AG09309 (cell line): ENCODE measurements around the gene TTYH1.

Experiments used
- DNase-seq: peaks from one replicate; pipeline ENCODE4 v3.0.0-alpha.2; 2010; ENCODE audit warnings: low read depth
- H3K4me3 ChIP-seq: 2 replicates; pipeline ENCODE4 v1.5.1; 2011; ENCODE audit warnings: mild to moderate bottlenecking, low read depth, low read length, moderate library complexity; ENCODE audit not compliant: control insufficient read depth
- TF ChIP-seq, protein P1 (sequence below): IDR thresholded peaks from 2 replicates; pipeline ENCODE4 v1.5.1; 2011; ENCODE audit warnings: mild to moderate bottlenecking, low read depth, low read length, inconsistent platforms; ENCODE audit not compliant: insufficient read depth, control insufficient read depth; ENCODE audit errors: missing control alignments

The TTYH1 gene

DNA sequence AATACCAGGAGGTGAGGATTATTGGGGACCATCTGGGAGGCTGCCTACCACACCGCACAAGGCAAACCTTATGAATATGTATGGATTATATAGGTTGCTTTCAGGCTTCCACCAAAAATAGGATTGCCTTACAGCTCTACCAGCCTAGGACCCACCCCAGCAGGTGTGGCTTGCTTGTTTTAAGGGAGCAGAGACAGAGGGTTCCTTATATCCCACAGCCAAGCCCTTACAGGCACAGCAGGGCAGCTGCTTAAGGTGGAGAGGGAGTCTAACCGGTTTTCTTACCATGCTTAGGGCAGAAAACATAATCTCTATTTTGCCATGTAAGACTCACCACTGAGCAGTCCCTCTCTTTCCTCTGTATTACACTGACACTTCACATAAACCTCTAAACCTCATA is 16.1 kb upstream of the TTYH1 start:
- H3K4me3 ChIP-seq = no peak overlapping the region
- DNase-seq = no peak

DNA sequence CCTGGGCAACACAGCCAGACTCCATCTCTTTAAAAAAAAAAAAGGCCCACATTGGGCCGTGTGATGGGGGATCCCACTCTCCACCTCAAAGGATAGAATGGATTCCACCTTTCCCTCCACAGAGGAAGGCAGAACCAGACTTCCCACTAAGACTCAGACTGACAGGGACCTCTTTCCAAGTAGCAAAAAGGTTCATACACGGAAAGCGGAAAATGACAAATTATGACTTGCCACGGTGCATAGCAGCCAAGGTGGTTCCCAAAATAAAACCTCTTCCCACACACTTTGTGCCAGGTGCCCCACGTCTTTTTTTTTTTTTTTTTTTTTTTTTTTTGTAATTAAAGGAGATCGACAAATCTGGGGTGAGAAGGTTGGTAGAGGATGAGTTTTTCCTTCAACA is 14.4 kb upstream of the TTYH1 start:
- no peak overlapping the region for H3K4me3 ChIP-seq
- TF ChIP-seq, protein P1, sequence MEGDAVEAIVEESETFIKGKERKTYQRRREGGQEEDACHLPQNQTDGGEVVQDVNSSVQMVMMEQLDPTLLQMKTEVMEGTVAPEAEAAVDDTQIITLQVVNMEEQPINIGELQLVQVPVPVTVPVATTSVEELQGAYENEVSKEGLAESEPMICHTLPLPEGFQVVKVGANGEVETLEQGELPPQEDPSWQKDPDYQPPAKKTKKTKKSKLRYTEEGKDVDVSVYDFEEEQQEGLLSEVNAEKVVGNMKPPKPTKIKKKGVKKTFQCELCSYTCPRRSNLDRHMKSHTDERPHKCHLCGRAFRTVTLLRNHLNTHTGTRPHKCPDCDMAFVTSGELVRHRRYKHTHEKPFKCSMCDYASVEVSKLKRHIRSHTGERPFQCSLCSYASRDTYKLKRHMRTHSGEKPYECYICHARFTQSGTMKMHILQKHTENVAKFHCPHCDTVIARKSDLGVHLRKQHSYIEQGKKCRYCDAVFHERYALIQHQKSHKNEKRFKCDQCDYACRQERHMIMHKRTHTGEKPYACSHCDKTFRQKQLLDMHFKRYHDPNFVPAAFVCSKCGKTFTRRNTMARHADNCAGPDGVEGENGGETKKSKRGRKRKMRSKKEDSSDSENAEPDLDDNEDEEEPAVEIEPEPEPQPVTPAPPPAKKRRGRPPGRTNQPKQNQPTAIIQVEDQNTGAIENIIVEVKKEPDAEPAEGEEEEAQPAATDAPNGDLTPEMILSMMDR = no peak
- DNase-seq = no peak

More for the DNA sequence above, 16.1 kb upstream of the TTYH1 start:
- TF ChIP-seq, protein P1 = no peak

DNA sequence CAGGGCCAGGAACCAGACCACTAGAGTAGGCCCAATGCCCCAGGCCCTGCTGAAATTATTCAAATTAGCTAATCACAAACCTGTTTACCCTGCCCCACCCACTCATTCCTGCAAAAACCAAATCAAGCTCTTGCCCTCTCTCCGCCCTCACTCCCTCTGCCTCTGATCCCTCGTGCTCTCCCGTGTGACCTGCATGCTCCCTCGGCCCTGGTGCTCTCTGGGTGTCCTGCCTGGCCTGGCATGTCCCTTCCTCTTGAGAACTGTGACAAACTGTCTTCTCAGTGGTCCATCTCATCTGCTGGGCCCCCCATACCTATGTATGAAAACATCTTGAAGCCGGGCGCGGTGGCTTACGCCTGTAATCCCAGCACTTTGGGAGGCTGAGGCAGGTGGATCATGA is 12.2 kb upstream of the TTYH1 start:
- H3K4me3 ChIP-seq = no peak overlapping the region
- no peak for DNase-seq
- TF ChIP-seq, protein P1 = no peak

DNA sequence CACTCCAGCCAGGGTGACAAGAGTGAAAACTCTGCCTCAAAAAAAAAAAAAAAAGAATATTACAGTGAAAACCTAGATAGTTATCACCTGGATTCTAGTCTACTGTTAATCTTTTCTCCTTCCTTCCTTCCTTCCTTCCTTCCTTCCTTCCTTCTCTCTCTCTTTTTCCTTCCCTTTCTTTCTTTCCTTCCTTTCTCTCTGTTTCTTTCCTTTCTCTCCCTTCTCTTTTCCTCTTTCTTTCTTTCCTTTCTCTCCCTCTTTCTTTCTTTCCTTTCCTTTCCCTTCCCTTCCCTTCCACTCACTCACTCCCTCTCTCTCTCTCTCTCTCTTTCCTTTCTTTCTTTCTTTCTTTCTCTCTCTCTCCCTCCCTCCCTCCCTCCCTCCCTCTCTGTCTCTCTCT is 9.6 kb upstream of the TTYH1 start:
- H3K4me3 ChIP-seq = no peak overlapping the region
- no peak for DNase-seq
- TF ChIP-seq, protein P1 = no peak

DNA sequence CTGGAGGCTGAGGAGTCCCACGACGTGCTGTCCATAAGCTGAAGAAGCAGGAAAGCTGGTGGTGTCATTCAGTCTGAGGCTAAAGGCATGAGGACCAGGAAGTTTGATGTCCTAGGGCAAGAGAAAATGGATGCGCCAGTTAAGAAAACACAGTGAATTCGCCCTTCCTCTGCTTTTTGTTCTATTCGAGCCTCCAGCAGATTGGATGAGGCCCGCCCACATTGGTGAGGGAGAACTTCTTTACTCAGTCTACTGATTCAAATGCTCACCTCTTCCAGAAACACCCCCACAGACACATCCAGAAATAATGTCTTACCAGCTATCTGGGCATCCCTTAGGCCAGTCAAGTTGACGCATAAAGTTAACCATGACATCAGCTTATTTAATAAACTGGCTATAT is 7.5 kb upstream of the TTYH1 start:
- DNase-seq = no peak
- no peak overlapping the region for H3K4me3 ChIP-seq

DNA sequence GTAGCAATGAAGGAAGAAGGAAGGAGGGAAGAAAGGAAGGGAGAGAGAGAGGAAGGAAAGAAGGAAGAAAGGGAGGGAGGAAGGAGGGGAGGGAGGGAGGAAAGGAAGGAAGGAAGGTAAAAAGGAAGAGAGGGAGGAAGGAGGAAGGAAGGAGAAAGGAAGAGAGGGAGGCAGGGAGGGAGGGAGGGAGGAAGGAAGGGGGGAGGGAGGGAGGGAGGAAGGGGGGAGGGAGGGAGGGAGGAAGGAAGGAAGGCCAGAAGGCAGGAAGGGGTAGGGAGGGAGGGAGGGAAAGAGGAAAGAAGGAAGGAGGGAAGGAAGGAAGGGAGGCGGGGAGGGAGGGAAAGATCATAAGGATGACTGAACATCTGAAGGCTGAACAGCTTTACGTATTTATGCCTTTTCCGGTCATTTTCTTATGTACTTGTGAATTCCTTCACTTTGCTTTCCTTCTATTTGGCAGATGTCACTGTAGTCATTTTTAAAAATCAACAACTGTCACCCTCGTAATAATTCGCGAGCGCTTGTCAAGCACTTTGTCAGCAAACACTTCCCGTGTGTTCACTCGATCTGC is 6.7 kb upstream of the TTYH1 start:
- no peak for DNase-seq
- no peak overlapping the region for H3K4me3 ChIP-seq
- TF ChIP-seq, protein P1 = no peak

More for the DNA sequence above, 7.5 kb upstream of the TTYH1 start:
- TF ChIP-seq, protein P1 = no peak

DNA sequence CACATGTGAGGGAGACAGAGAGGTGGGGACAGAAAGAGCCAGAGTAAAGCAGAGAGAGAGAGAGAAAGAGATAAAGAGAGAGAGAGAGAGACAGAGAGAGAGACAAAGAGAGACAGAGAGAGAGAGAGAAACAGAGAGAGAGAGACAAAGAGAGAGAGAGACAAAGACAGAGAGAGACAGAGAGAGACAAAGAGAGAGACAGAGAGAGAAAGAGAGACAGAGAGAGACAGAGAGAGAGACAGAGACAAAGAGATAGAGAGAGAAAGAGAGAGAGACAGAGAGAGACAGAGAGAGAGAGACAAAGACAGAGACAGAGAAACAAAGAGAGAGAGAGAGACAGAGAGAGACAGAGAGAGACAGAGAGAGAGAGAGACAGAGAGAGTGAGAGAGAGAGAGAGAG is 4.2 kb upstream of the TTYH1 start:
- no peak overlapping the region for H3K4me3 ChIP-seq
- DNase-seq = no peak
- TF ChIP-seq, protein P1 = no peak
